Astrocyte of the spinal cord (primary cell): Measurements from ENCODE around the gene GRAMD4.

ENCODE experiments used
- DNase-seq: peaks from one replicate; pipeline ENCODE4 v3.0.0; 2011; ENCODE audit warnings: low read depth, low spot score
- H3K4me3 ChIP-seq: 2 replicates; pipeline ENCODE4 v1.5.1; 2011; ENCODE audit warnings: low read depth, mild to moderate bottlenecking, low read length, moderate library complexity
- in situ Hi-C: cut with HindIII; loops from 2 replicates; pipeline ENCODE4 v1.10.0; 2017; ENCODE audit warnings: low sequenced_read_pairs
- TF ChIP-seq, protein P1 (sequence below): IDR thresholded peaks from 2 replicates; pipeline ENCODE4 v1.5.1; 2012; ENCODE audit warnings: low read depth, mild to moderate bottlenecking, low read length, inconsistent platforms

Gene GRAMD4

DNA sequence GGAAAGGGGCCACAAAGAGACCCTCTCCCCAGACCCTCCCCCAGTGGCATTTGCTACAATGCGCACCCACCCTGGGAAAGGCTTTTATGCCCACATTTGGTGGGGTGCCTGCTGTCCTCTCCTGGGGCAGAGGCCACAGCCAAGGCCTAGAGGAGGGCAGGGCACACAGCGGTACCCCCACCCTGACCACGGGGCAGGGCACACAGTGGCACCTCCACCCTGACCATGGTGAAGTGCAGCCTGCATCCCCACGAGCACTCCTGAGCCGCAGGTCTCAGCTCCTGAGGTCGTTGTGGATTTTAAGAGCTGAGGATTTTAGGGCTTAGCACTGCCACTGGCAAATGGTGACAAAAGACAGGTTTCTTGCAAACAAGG lies 83.8 kb downstream of the GRAMD4 start:
- in situ Hi-C loops: no loop called here
- no peak overlapping the region for H3K4me3 ChIP-seq
- DNase-seq: no peak
- TF ChIP-seq, protein P1, sequence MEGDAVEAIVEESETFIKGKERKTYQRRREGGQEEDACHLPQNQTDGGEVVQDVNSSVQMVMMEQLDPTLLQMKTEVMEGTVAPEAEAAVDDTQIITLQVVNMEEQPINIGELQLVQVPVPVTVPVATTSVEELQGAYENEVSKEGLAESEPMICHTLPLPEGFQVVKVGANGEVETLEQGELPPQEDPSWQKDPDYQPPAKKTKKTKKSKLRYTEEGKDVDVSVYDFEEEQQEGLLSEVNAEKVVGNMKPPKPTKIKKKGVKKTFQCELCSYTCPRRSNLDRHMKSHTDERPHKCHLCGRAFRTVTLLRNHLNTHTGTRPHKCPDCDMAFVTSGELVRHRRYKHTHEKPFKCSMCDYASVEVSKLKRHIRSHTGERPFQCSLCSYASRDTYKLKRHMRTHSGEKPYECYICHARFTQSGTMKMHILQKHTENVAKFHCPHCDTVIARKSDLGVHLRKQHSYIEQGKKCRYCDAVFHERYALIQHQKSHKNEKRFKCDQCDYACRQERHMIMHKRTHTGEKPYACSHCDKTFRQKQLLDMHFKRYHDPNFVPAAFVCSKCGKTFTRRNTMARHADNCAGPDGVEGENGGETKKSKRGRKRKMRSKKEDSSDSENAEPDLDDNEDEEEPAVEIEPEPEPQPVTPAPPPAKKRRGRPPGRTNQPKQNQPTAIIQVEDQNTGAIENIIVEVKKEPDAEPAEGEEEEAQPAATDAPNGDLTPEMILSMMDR: no peak

DNA sequence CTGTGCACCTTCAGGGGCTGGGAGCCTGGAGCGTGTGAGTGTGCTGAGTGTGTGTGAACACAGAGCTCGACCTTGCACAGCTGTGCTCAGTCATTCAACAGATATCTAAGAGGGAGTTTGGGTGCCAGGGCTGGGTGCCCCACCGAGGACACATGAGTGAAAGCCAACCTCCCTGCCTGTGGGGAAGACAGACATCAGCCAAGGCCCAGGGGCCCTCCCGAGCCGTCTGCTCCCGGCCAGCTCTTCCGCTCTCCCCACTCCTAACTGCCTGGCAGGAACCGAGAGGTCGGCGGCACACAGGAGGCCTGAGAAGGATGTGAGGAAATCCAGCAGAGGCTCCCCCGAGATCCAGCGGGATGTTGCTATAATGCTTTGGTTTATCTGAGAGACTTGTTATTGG lies 85.9 kb downstream of the GRAMD4 start:
- no peak for DNase-seq
- H3K4me3 ChIP-seq: no peak overlapping the region
- TF ChIP-seq, protein P1: no peak
- in situ Hi-C loops: no loop called here

DNA sequence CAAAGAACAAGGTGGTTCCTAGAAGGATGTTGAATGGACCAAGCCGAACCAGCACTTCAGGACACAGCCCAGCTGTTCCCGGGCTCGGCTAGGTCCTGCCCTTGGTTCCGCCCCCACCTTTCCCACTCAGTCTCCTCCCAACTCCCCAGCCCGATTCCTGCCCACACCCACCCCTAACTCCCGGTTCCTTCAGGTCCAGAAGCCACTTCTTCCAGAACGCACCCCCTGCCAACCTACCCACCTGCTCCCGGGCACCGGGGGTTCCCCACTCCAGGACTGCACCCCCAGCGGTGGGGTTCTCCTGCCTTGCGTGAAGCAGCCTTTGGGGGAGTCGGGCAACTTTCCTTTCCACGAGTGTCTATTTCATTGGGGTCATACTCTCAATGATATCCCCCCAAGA lies 87.1 kb downstream of the GRAMD4 start:
- no peak overlapping the region for H3K4me3 ChIP-seq
- TF ChIP-seq, protein P1: no peak
- no peak for DNase-seq
- in situ Hi-C loops: no loop called here

GRCh38 chr22:46707827-46708570 lies 87.8 kb downstream of the GRAMD4 start:
- TF ChIP-seq, protein P1: no peak

DNA sequence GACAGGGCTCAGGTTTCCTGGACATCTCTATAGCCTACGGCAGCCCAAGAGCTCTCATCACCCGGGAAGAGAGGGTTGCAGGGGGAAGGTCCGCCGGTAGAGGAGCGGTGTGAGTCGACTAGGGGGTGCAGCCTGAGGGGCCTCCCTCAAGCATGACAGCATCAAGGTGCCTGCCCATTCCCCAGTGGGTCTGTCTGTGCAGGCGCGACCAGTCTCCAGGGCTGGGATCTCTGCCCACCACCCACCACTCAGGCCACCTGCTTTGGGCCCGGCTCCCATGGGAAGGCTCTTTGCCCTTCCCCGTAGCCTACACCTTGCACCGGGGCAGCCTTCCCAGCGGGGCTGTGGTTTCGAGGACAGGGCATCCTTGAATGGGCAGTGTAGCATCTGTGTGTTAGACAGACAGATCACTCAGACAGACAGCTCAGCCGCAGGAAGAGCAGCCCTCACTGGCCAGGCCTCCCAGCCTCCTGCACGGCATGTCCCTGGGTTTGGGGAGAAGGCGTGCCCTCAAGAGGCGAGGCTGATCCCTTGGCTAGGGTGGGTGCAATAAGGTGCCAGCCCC lies 88.7 kb downstream of the GRAMD4 start:
- in situ Hi-C loops: no loop called here
- no peak for DNase-seq
- TF ChIP-seq, protein P1: no peak
- H3K4me3 ChIP-seq: no peak overlapping the region

More at GRCh38 chr22:46707827-46708570, 87.8 kb downstream of the GRAMD4 start:
- no peak for DNase-seq
- in situ Hi-C loops: no loop called here
- H3K4me3 ChIP-seq: no peak overlapping the region

DNA sequence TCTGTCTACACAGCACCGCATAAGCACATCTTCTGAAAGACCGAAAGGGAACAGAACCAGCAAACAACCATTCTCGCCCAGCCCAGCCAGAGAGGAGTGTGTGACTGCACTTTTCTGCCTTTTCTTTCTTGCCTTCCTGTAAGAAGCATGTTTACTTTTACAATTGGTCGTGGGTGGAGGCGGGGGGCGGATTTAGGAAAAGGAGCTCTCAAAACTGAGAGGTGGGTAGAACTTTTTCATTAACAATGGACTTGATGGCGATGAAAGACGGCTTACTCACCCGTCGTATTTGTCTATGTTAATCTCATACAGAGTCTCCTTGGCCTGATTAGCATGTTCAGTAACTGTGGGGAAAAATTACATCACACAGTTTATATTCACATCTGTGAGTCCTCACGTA lies 90.6 kb downstream of the GRAMD4 start:
- in situ Hi-C loops: no loop called here
- TF ChIP-seq, protein P1: no peak
- DNase-seq: no peak
- H3K4me3 ChIP-seq: no peak overlapping the region
